Measurements from ENCODE around the gene STX11. TPM values are rescaled to one million over a fixed set of nuclear protein-coding genes. Genes with fewer than 3 reads are reported as not detected.
A peak's percentile ranks its signal among the peaks of the same experiment; 100 is the strongest.

STX11 gene
- total RNA-seq, 1 donor from 2014 or later = 6.8 TPM

GRCh38 chr6:144216668-144217218 lies 66.4 kb downstream of the STX11 start:
- Histone ChIP-seq H3K36me3 (no peaks in the 10 kb centered on the region), H3K27ac (replicated peaks) (peak overlapping the region; percentile 93), H3K4me1 (peaks cover 31% of the 10 kb centered on the region), H3K9me3 (replicated peaks) (peaks cover 7% of the 10 kb centered on the region), H3K4me3 (peak overlapping the region; percentile 79), H3K27me3 (ENCODE audit: low read depth) (no peaks in the 10 kb centered on the region)
- TF ChIP-seq, protein P1, sequence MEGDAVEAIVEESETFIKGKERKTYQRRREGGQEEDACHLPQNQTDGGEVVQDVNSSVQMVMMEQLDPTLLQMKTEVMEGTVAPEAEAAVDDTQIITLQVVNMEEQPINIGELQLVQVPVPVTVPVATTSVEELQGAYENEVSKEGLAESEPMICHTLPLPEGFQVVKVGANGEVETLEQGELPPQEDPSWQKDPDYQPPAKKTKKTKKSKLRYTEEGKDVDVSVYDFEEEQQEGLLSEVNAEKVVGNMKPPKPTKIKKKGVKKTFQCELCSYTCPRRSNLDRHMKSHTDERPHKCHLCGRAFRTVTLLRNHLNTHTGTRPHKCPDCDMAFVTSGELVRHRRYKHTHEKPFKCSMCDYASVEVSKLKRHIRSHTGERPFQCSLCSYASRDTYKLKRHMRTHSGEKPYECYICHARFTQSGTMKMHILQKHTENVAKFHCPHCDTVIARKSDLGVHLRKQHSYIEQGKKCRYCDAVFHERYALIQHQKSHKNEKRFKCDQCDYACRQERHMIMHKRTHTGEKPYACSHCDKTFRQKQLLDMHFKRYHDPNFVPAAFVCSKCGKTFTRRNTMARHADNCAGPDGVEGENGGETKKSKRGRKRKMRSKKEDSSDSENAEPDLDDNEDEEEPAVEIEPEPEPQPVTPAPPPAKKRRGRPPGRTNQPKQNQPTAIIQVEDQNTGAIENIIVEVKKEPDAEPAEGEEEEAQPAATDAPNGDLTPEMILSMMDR (IDR thresholded peaks at IDR 0.05; ENCODE audit: borderline replicate concordance) = no peak
- no peak for DNase-seq
- intact Hi-C loops (cut with micrococcal nuclease) = loop anchor here (5.0 to 10.0 kb wide), 2 partner anchors 66 to 268 kb away; no protein-coding TSS in a partner anchor

DNA sequence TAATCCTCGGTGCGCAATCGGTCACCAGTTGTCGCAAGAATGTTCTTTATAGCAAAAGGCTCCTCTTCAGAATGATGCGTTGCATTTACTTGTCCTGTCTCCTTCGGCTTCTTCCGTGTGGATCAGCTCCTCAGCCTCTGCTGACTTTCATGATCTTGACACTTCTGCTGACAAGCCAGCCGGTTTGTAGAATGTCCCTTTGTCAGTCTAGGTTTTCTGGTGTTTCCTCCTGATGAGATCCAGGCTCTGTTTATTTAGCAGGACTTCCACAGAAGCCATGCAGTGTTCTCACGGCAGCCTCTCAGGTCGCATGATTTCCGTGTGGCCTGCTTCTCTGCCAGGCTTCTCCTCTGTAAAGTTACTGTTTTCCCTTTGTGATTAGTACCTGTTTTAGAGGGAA lies 66.9 kb downstream of the STX11 start:
- Histone ChIP-seq H3K27ac (replicated peaks) (peak overlapping the region; percentile 93), H3K4me3 (peak overlapping the region; percentile 79)
- TF ChIP-seq, protein P1 (IDR thresholded peaks at IDR 0.05; ENCODE audit: borderline replicate concordance) = no peak

DNA sequence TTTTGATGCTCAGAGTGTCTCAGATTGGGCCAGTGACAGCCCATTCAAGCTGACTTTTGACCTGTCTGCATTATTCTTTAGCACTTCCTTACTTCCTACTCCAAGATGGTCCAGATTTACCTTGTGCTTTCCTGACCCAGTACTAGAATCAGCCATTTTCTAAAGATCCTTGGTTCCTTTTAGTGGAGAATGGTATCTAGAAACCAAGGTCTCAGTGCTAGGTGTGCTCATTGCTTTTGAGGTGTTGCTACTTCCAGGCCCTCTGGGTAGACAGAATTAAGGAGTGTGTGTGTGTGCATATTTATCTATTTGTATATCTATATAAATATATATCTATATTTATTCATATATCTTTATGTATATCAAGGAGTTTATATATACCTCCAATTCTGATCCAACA lies 67.5 kb downstream of the STX11 start:
- Histone ChIP-seq H3K4me1 (peaks cover 31% of the 10 kb centered on the region), H3K36me3 (no peaks in the 10 kb centered on the region), H3K27ac (replicated peaks) (peak overlapping the region; percentile 93), H3K4me3 (no peak overlapping the region), H3K27me3 (ENCODE audit: low read depth) (no peaks in the 10 kb centered on the region), H3K9me3 (replicated peaks) (peaks cover 7% of the 10 kb centered on the region)
- TF ChIP-seq, protein P1 (IDR thresholded peaks at IDR 0.05; ENCODE audit: borderline replicate concordance) = no peak
- intact Hi-C loops (cut with micrococcal nuclease) = loop anchor here (2.0 to 10.0 kb wide), 3 partner anchors 65 to 267 kb away; no protein-coding TSS in a partner anchor
- DNase-seq = no peak

More for the DNA sequence above, 66.9 kb downstream of the STX11 start:
- Histone ChIP-seq H3K4me1 (peaks cover 31% of the 10 kb centered on the region), H3K9me3 (replicated peaks) (peaks cover 7% of the 10 kb centered on the region), H3K27me3 (ENCODE audit: low read depth) (no peaks in the 10 kb centered on the region), H3K36me3 (no peaks in the 10 kb centered on the region)
- intact Hi-C loops (cut with micrococcal nuclease) = loop anchor here (5.0 to 10.0 kb wide), 2 partner anchors 65 to 268 kb away; no protein-coding TSS in a partner anchor
- DNase-seq = no peak

- TF ChIP-seq, protein P1 (IDR thresholded peaks at IDR 0.05; ENCODE audit: borderline replicate concordance) = peak; percentile 76
- intact Hi-C loops (cut with micrococcal nuclease) = loop anchor here (2.0 to 10.0 kb wide), 3 partner anchors 63 to 266 kb away; no protein-coding TSS in a partner anchor
- H3K27me3 ChIP-seq (ENCODE audit: low read depth) = no peaks in the 10 kb centered on the region
Observed at GRCh38 chr6:144219056-144219685, 68.9 kb downstream of the STX11 start.

GRCh38 chr6:144220031-144220790 lies 69.9 kb downstream of the STX11 start:
- no peaks in the 10 kb centered on the region for H3K27me3 ChIP-seq (ENCODE audit: low read depth)
- peaks cover 25% of the 10 kb centered on the region for H3K4me1 ChIP-seq
- DNase-seq = no peak
- H3K36me3 ChIP-seq = no peaks in the 10 kb centered on the region
- H3K9me3 ChIP-seq (replicated peaks) = no peaks in the 10 kb centered on the region
- no peak overlapping the region for H3K27ac ChIP-seq (replicated peaks)
- H3K4me3 ChIP-seq = no peak overlapping the region
- TF ChIP-seq, protein P1 (IDR thresholded peaks at IDR 0.05; ENCODE audit: borderline replicate concordance) = no peak
- intact Hi-C loops (cut with micrococcal nuclease) = no loop called here

More at GRCh38 chr6:144219056-144219685, 68.9 kb downstream of the STX11 start:
- H3K4me1 ChIP-seq = peaks cover 31% of the 10 kb centered on the region
- DNase-seq = no peak
- H3K9me3 ChIP-seq (replicated peaks) = peaks cover 2% of the 10 kb centered on the region
- H3K27ac ChIP-seq (replicated peaks) = no peak overlapping the region
- H3K36me3 ChIP-seq = no peaks in the 10 kb centered on the region
- H3K4me3 ChIP-seq = no peak overlapping the region

Measured in left ventricle myocardium inferior (tissue), 1 donor.